Left lung (tissue), 10 donors: ENCODE data around the gene GPC5. TPM values are rescaled to one million over a fixed set of nuclear protein-coding genes. Genes with fewer than 3 reads are reported as not detected.

ENCODE experiments used
- ATAC-seq: fragments of 200-7000 bp; cut with Tn5 transposase; one replicate; pipeline ENCODE4 v1.9.1; 2020; ENCODE audit warnings: moderate library complexity
- DNase-seq, 4 donors: peaks; one replicate each; pipeline ENCODE4 v3.0.0-alpha.2; 2013 to 2020
- H3K27ac ChIP-seq, 2 donors: fragments of 200-600 bp; sonication (generic) in 1 of 2; one replicate each; pipeline versions ENCODE4 v1.5.0 to v1.8.0; 2020 to 2021
- H3K27me3 ChIP-seq, 2 donors: fragments of 200-600 bp; sonication (generic) in 1 of 2; one replicate each; pipeline versions ENCODE4 v1.5.0 to v1.8.0; 2020 to 2021
- H3K36me3 ChIP-seq, 2 donors: fragments of 200-600 bp; sonication (generic) in 1 of 2; one replicate each; pipeline versions ENCODE4 v1.5.0 to v1.8.0; 2020 to 2021
- H3K4me1 ChIP-seq, 2 donors: fragments of 200-600 bp; one replicate each; pipeline ENCODE4 v1.8.0; 2021
- H3K4me3 ChIP-seq, 2 donors: fragments of 200-600 bp; sonication (generic) in 1 of 2; one replicate each; pipeline versions ENCODE4 v1.5.0 to v1.8.0; 2020 to 2021; ENCODE audit warnings: mild to moderate bottlenecking in 1 of 2
- H3K9me3 ChIP-seq, 2 donors: fragments of 200-600 bp; sonication (generic) in 1 of 2; one replicate each; pipeline versions ENCODE4 v1.5.0 to v1.8.0; 2020 to 2021
- CTCF ChIP-seq, 2 donors: fragments of 200-600 bp; sonication (generic) in 1 of 2; IDR thresholded peaks; one replicate each; pipeline versions ENCODE4 v1.5.0 to v1.8.0; 2021; ENCODE audit warnings: antibody characterized with exemption in 2 of 2
- intact Hi-C, 2 donors: fragments of 100-400 bp; cut with DNase I; formaldehyde crosslinking; loops; one replicate each; pipeline versions ENCODE4 v1.11.2 to v1.14.2; 2022
- polyA plus RNA-seq, 6 donors: library from polyadenylated mRNA; unstranded; fragments of 120-200 nt; gene quantifications; one replicate each; pipeline ENCODE4 v1.2.1, GENCODE V29; 2013; ENCODE audit not compliant: insufficient read length in 6 of 6
- total RNA-seq, 2 donors: library from RNA; stranded (reverse); fragmentation: NEBNext Ultra II Directional; extraction: Animal tissue kit (Norgen Biotek cat#: 25700); gene quantifications; one replicate each; pipeline ENCODE4 v1.2.1, GENCODE V29; 2021
- donor health status: DM: no; HTN: yes; CAD: no.
- donor health status: DM: no; HTN: no; CAD: no.

Gene GPC5
- total and polyA plus RNA-seq, 8 donors = 9.2 to 19.5 (median 11.5) TPM

- Histone ChIP-seq H3K4me3 (no peak overlapping the region), H3K4me1 (no peaks in the 10 kb centered on the region), H3K27me3 (no peaks in the 10 kb centered on the region), H3K9me3 (peaks cover 0 to 8% of the 10 kb centered on the region in 2 donors), H3K27ac (no peak overlapping the region), H3K36me3 (no peaks in the 10 kb centered on the region)
- no peak for TF ChIP-seq CTCF (IDR thresholded peaks at IDR 0.05)
- intact Hi-C loops = no loop called here
- ATAC-seq (no peak), DNase-seq (no peak)
These were observed 1045.8 kb downstream of the GPC5 start for GRCh38 chr13:92444244-92444643.

- Histone ChIP-seq H3K9me3 (peaks cover 0 to 8% of the 10 kb centered on the region in 2 donors), H3K36me3 (no peaks in the 10 kb centered on the region), H3K27me3 (no peaks in the 10 kb centered on the region), H3K4me1 (no peaks in the 10 kb centered on the region), H3K27ac (no peak overlapping the region), H3K4me3 (no peak overlapping the region)
- intact Hi-C loops = no loop called here
- TF ChIP-seq CTCF (IDR thresholded peaks at IDR 0.05) = no peak
- DNase-seq (no peak), ATAC-seq (no peak)
These were observed 1052.6 kb downstream of the GPC5 start for GRCh38 chr13:92451060-92451459.

GRCh38 chr13:92452840-92453239, 1054.4 kb downstream of the GPC5 start:
- Histone ChIP-seq H3K4me1 (no peaks in the 10 kb centered on the region), H3K36me3 (no peaks in the 10 kb centered on the region), H3K27ac (no peak overlapping the region), H3K9me3 (peaks cover 0 to 5% of the 10 kb centered on the region in 2 donors), H3K27me3 (no peaks in the 10 kb centered on the region), H3K4me3 (no peak overlapping the region)
- intact Hi-C loops = no loop called here
- no peak for DNase-seq
- ATAC-seq = no peak
- no peak for TF ChIP-seq CTCF (IDR thresholded peaks at IDR 0.05)

- TF ChIP-seq CTCF (IDR thresholded peaks at IDR 0.05) = no peak
- Histone ChIP-seq H3K4me3 (no peak overlapping the region), H3K9me3 (no peaks in the 10 kb centered on the region), H3K36me3 (no peaks in the 10 kb centered on the region), H3K27ac (no peak overlapping the region), H3K27me3 (no peaks in the 10 kb centered on the region), H3K4me1 (no peaks in the 10 kb centered on the region)
- ATAC-seq (no peak), DNase-seq (no peak)
- intact Hi-C loops = no loop called here
These were observed 1060.9 kb downstream of the GPC5 start for GRCh38 chr13:92459306-92459705.

- H3K9me3 ChIP-seq = no peaks in the 10 kb centered on the region
- no peaks in the 10 kb centered on the region for H3K36me3 ChIP-seq
- H3K27ac ChIP-seq = no peak overlapping the region
- intact Hi-C loops = no loop called here
- ATAC-seq (peak; percentile 70), DNase-seq (no peak)
- H3K27me3 ChIP-seq = no peaks in the 10 kb centered on the region
- no peak for TF ChIP-seq CTCF (IDR thresholded peaks at IDR 0.05)
- H3K4me3 ChIP-seq = no peak overlapping the region
- no peaks in the 10 kb centered on the region for H3K4me1 ChIP-seq
These were observed 1062.1 kb downstream of the GPC5 start for GRCh38 chr13:92460479-92460878.
